SU-DHL-6 (cell line): ENCODE results near the gene MARCHF3.

ENCODE experiments used
- CTCF ChIP-seq: fragments of 200-600 bp; sonication (generic); IDR thresholded peaks from one replicate; pipeline ENCODE4 v1.5.1; 2017; ENCODE audit warnings: antibody characterized with exemption, mild to moderate bottlenecking, low read length, moderate library complexity; ENCODE audit not compliant: insufficient read depth, poor library complexity, severe bottlenecking
- EZH2phosphoT487 ChIP-seq: fragments of 200-600 bp; sonication (generic), shearing (Covaris generic); conservative IDR thresholded peaks from 2 replicates; pipeline ENCODE4 v1.6.1; 2018; ENCODE audit warnings: mild to moderate bottlenecking, antibody characterized with exemption, low read length, moderate library complexity, mixed read lengths

- TF ChIP-seq CTCF (no peak), EZH2phosphoT487 (no peak)
Measured at GRCh38 chr5:126926187-126926586, 104.2 kb downstream of the MARCHF3 start.
